BE2C (cell line): ENCODE results near the gene ZNF775.

Experiments used
- DNase-seq: peaks from one replicate; pipeline ENCODE4 v3.0.0-alpha.2; 2020
- H3K27me3 ChIP-seq: fragments of 250-450 bp; sonication (Bioruptor Pico); 2 replicates; pipeline ENCODE4 v1.5.1; 2020; ENCODE audit warnings: mild to moderate bottlenecking
- H3K36me3 ChIP-seq: fragments of 250-450 bp; sonication (Bioruptor Pico); 2 replicates; pipeline ENCODE4 v1.5.1; 2020; ENCODE audit warnings: mild to moderate bottlenecking
- H3K4me1 ChIP-seq: fragments of 250-450 bp; sonication (Bioruptor Pico); 2 replicates; pipeline ENCODE4 v1.5.1; 2020
- H3K4me3 ChIP-seq: 2 replicates; pipeline ENCODE4 v1.5.1; 2011; ENCODE audit warnings: low read depth, low read length
- H3K9me3 ChIP-seq: fragments of 250-450 bp; sonication (Bioruptor Pico); 2 replicates; pipeline ENCODE4 v1.5.1; 2020
- TF ChIP-seq, protein P1 (sequence below): IDR thresholded peaks from 2 replicates; pipeline ENCODE4 v1.5.1; 2012; ENCODE audit warnings: mild to moderate bottlenecking, low read depth, low read length

Gene ZNF775

DNA sequence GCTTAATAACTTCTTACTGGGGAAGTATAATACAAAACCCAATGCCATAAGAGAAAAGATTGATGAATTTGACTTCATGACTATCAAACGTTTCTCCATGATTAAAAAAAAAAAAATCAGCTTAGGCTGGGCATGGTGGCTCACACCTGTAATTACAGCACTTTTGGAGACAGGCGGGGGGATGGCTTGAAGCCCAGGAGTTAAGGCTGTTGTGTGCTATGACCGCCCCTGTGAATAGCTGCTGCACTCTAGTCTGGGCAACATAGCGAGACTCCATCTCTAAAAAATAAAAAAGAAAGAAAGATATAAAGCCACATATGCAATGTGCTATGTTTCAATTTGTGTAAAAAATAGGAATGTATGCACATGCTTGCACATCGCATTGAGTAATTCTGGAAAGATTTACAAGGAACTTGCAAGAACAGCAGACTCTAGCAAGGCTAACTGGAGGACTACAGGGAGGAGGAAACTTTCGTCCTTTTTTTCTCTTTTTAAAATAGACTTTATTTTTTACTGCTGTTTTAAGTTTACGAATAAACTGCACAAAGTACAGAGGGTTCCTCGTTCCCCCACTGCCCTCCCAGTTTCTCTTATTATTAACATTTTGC, 27.4 kb upstream of the ZNF775 start:
- Histone ChIP-seq H3K36me3 (no peaks in the 10 kb centered on the region), H3K27me3 (peaks cover 8% of the 10 kb centered on the region; the same call in 1 of the 2 replicates), H3K4me3 (no peak overlapping the region), H3K9me3 (no peaks in the 10 kb centered on the region), H3K4me1 (peaks cover 2% of the 10 kb centered on the region)
- DNase-seq, result no peak
- TF ChIP-seq, protein P1, sequence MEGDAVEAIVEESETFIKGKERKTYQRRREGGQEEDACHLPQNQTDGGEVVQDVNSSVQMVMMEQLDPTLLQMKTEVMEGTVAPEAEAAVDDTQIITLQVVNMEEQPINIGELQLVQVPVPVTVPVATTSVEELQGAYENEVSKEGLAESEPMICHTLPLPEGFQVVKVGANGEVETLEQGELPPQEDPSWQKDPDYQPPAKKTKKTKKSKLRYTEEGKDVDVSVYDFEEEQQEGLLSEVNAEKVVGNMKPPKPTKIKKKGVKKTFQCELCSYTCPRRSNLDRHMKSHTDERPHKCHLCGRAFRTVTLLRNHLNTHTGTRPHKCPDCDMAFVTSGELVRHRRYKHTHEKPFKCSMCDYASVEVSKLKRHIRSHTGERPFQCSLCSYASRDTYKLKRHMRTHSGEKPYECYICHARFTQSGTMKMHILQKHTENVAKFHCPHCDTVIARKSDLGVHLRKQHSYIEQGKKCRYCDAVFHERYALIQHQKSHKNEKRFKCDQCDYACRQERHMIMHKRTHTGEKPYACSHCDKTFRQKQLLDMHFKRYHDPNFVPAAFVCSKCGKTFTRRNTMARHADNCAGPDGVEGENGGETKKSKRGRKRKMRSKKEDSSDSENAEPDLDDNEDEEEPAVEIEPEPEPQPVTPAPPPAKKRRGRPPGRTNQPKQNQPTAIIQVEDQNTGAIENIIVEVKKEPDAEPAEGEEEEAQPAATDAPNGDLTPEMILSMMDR, result no peak

DNA sequence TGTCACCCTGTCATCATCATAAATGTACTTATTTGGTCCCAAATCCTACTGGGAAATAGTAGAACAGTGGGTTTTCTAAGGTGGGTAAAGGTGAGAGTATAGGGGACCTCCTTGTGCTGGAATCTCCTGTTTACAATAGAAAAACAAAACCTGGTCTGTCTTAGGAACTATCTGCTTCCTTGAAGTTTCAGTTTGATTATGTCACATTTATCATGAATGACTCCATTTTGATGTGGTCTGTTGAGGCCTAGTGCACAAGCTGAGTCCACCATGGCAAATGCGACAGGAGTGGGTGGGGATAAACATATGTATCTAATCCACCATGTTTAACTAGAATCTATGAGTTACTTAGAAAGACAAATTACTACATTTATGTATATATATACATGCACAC, 23.5 kb upstream of the ZNF775 start:
- H3K4me1 ChIP-seq, result peaks cover 4% of the 10 kb centered on the region
- no peaks in the 10 kb centered on the region for H3K36me3 ChIP-seq
- no peak for DNase-seq
- H3K4me3 ChIP-seq, result no peak overlapping the region
- H3K9me3 ChIP-seq, result no peaks in the 10 kb centered on the region
- peaks cover 8% of the 10 kb centered on the region; the same call in 1 of the 2 replicates for H3K27me3 ChIP-seq
- TF ChIP-seq, protein P1, result no peak

DNA sequence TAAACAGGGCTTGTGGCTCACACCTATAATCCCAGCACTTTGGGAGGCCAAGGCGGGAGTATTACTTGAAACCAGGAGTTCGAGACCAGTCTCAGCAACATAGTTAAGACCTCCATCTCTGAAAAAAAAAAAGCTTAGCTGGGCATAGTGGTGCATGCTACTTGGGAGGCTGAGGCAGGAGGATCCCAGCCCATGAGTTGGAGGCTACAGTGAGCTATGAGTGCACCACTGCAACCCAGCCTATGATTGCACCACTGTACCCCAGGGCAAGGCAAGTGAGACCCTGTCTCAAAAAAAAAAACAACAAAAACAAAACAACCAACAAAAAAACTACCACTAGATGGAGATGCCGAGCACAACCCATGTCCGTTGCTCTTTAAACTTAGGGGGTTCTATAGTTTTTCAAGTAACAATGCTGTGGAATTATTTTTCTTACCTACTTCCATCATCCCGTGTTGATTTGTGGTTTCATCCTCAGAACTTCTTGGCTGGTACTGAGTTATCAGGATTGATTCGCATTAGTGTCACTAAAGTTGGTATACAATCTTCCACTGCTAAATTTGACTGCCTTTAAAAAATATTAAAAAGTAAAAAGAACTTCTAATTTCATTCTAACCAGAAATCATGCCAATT, 22.7 kb upstream of the ZNF775 start:
- Histone ChIP-seq H3K4me3 (no peak overlapping the region), H3K9me3 (no peaks in the 10 kb centered on the region), H3K27me3 (peaks cover 8% of the 10 kb centered on the region; the same call in 1 of the 2 replicates), H3K36me3 (no peaks in the 10 kb centered on the region), H3K4me1 (peaks cover 4% of the 10 kb centered on the region)
- TF ChIP-seq, protein P1, result peak; percentile 84
- no peak for DNase-seq

DNA sequence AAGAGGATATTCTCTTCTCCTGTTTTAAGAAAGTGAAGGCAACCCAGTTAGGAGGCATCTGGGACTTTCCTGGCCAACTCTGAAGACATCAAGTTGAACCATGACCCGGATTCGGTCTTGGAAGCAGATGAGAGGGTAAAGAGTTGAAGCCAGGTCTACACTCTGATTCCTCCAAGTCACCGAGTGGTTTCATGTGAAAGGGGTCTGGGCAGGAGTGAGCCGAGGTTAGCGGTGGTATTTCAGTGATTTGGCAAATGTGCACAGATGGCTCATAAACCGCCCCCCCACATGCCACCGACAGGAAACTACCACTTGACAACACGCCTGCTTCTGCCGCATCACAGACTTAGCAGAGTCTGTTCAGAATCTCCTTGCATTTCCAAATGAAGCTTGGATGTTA, 21.9 kb upstream of the ZNF775 start:
- peaks cover 4% of the 10 kb centered on the region for H3K4me1 ChIP-seq
- H3K36me3 ChIP-seq, result no peaks in the 10 kb centered on the region
- no peaks in the 10 kb centered on the region for H3K9me3 ChIP-seq
- TF ChIP-seq, protein P1, result no peak
- H3K27me3 ChIP-seq, result peaks cover 2% of the 10 kb centered on the region; the same call in 1 of the 2 replicates
- DNase-seq, result no peak
- no peak overlapping the region for H3K4me3 ChIP-seq

DNA sequence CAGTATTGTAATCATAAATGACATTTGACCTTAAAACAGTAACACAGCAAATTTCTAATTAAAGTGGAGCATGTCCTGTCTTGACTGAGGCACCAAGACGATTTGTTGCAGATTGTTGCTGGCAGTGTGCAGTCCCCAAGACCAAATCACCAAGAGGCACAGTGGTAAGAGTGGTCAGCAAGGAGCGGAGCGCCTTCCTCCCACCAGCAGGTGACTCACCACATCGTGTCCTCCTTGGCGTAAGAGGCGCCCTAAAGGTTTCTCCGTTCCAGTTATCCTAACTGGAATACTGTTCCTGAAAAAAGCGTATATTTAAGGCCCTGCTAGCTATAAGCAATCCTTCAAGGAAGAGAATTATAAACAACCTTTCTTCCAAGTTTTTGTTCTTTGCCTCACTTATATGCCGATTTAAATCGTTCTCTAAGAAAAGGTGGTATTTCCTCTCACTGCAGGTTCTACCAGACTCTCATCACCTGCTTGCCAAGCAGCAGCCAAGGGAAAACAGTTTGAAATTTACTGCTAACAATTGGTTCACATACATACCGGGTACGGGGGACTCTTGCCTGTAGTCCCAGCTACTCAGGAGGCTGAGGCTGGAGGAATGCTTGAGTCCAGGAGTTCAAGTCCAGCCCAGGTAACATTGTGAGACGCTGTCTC, 21.2 kb upstream of the ZNF775 start:
- DNase-seq, result no peak
- H3K9me3 ChIP-seq, result no peaks in the 10 kb centered on the region
- H3K36me3 ChIP-seq, result no peaks in the 10 kb centered on the region
- no peaks in the 10 kb centered on the region for H3K27me3 ChIP-seq
- H3K4me3 ChIP-seq, result no peak overlapping the region
- TF ChIP-seq, protein P1, result no peak; the same call in 1 of the 2 replicates
- H3K4me1 ChIP-seq, result peaks cover 4% of the 10 kb centered on the region

DNA sequence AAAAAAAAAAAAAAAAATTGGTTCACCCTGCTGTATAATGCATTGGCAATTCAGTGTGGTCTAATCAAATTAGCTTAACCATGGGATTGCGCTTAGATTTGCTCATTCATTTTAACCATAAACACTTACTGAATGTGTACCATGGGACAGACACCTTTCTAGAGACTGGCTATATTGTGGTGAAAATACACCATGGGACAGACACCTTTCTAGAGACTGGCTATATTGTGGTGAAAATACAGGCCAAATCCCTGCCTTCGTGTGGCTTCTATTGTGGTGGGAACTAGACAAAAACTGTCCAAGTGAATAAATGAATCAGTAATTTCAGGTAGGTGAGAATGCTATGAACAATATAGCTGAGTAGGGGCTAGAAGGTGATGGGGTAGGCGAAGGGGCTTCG, 20.7 kb upstream of the ZNF775 start:
- Histone ChIP-seq H3K36me3 (no peaks in the 10 kb centered on the region), H3K4me1 (peaks cover 5% of the 10 kb centered on the region), H3K4me3 (no peak overlapping the region), H3K27me3 (no peaks in the 10 kb centered on the region), H3K9me3 (no peaks in the 10 kb centered on the region)
- TF ChIP-seq, protein P1, result no peak
- no peak for DNase-seq
